ENCODE data around the gene APOB. TPM values are rescaled to one million over a fixed set of nuclear protein-coding genes. Genes with fewer than 3 reads are reported as not detected.

The APOB gene
- total and polyA plus RNA-seq, 2 of the 8 experiments (the other 6 are each of a cell fraction or from before 2014, with no cell fraction given) = 0.15 to 0.61 TPM

GRCh38 chr2:21006423-21007128 lies 37.3 kb downstream of the APOB start:
- no peak for FAIRE-seq
- Histone ChIP-seq H3K4me2 (ENCODE audit: insufficient read depth in 1 of 2, low read depth in 2 of 2, low read length in 2 of 2) (no peak overlapping the region), H2BK120ac (replicated peaks; ENCODE audit: low read depth, low read length) (no peak overlapping the region), H3K4ac (replicated peaks; ENCODE audit: insufficient read length, low read depth, low read length) (no peak overlapping the region), H3K56ac (replicated peaks; ENCODE audit: insufficient read length, low read depth, low read length) (no peak overlapping the region), H3K79me1 (ENCODE audit: low read depth, low read length) (no peaks in the 10 kb centered on the region), H4K91ac (replicated peaks; ENCODE audit: insufficient read length, low read length) (no peak overlapping the region), H3K18ac (ENCODE audit: extremely low read depth, low read length) (no peak overlapping the region), H3K9ac (replicated peaks in 1 of 4; ENCODE audit: extremely low read depth in 1 of 4, low read depth in 3 of 4, low read length in 3 of 4) (no peak overlapping the region), H4K20me1 (replicated peaks in 1 of 2; ENCODE audit: control insufficient read depth in 1 of 2, insufficient read depth in 2 of 2, low read length in 2 of 2) (no peaks in the 10 kb centered on the region), H4K8ac (ENCODE audit: extremely low read depth, insufficient read depth, low read length) (no peak overlapping the region), H2BK20ac (ENCODE audit: low read length) (no peak overlapping the region), H2BK12ac (ENCODE audit: low read depth, low read length) (no peak overlapping the region), H3K4me3 (ENCODE audit: extremely low read depth in 1 of 4, insufficient read depth in 2 of 4, low read depth in 3 of 4, low read length in 4 of 4) (no peak overlapping the region), H2BK5ac (ENCODE audit: low read depth, low read length) (no peak overlapping the region), H2AK5ac (ENCODE audit: low read depth, low read length) (no peak overlapping the region), H3K23ac (ENCODE audit: insufficient read length) (no peak overlapping the region), H3K14ac (ENCODE audit: insufficient read length) (no peak overlapping the region), H2BK15ac (ENCODE audit: low read length) (no peak overlapping the region), H3K27me3 (replicated peaks in 1 of 4; ENCODE audit: control insufficient read depth in 3 of 4, extremely low read depth in 1 of 4, insufficient read depth in 3 of 4, low read length in 3 of 4) (no peaks in the 10 kb centered on the region; a peak in 1 of 7 replicates), H3K9me3 (ENCODE audit: insufficient read depth in 2 of 2, low read depth in 1 of 2, low read length in 1 of 2) (no peaks in the 10 kb centered on the region; a peak in 2 of 4 replicates), H3K79me2 (ENCODE audit: control insufficient read depth in 1 of 2, insufficient read depth in 2 of 2, low read length in 2 of 2) (no peaks in the 10 kb centered on the region), H3K36me3 (ENCODE audit: control insufficient read depth in 2 of 4, insufficient read depth in 4 of 4, low read length in 3 of 4) (no peaks in the 10 kb centered on the region), H3K27ac (ENCODE audit: low read depth, low read length) (no peak overlapping the region), H2AFZ (ENCODE audit: low read length) (no peak overlapping the region), H3K23me2 (ENCODE audit: low read depth, low read length) (no peaks in the 10 kb centered on the region; the same call in 1 of the 2 replicates), H3K4me1 (replicated peaks in 1 of 4; ENCODE audit: control insufficient read depth in 3 of 4, insufficient read depth in 4 of 4, low read length in 3 of 4) (no peaks in the 10 kb centered on the region), H4K5ac (ENCODE audit: insufficient read length, low read depth, low read length) (no peak overlapping the region)
- WGBS, 2 experiments (ENCODE audit: extremely low coverage in 1 of 2, insufficient coverage in 1 of 2, insufficient read length in 1 of 2, insufficient replicate concordance in 2 of 2, low coverage in 1 of 2, low lambda C conversion rate in 2 of 2, missing lambda C conversion rate in 1 of 2) = 93% methylated on average over 6 of the region's 6 CpGs; no CpG with 5 or more reads in 1 of the 2 experiments
- ChIA-PET CTCF (ENCODE audit: partially characterized antibody) (interaction anchor here (0.7 to 1.3 kb wide), 2 partner anchors 111 to 1149 kb away, joined by 3 read pairs; no protein-coding TSS in a partner anchor), POLR2A (ENCODE audit: partially characterized antibody) (no interaction called here)
- no peak for DNase-seq (ENCODE audit: low read depth in 1 of 2, low spot score in 2 of 2)
- TF ChIP-seq KDM4A (IDR thresholded peaks at IDR 0.05; ENCODE audit: low read depth, low read length, severe bottlenecking) (no peak), POLR2AphosphoS5 (IDR thresholded peaks at IDR 0.05; ENCODE audit: low read depth, low read length) (no peak), ATF2 (IDR thresholded peaks at IDR 0.05; ENCODE audit: low read length) (no peak), SIRT6 (IDR thresholded peaks at IDR 0.05; ENCODE audit: low read length) (no peak), RNF2 (IDR thresholded peaks at IDR 0.05; ENCODE audit: borderline replicate concordance, low read depth, low read length, missing control alignments, poor library complexity, severe bottlenecking) (no peak), USF2 (IDR thresholded peaks at IDR 0.05; ENCODE audit: low read length) (no peak), SP2 (IDR thresholded peaks at IDR 0.05; ENCODE audit: low read length) (no peak), POU5F1 (IDR thresholded peaks at IDR 0.05; ENCODE audit: low read depth, low read length) (no peak), SP4 (IDR thresholded peaks at IDR 0.05; ENCODE audit: low read length) (no peak), GTF2F1 (IDR thresholded peaks at IDR 0.05; ENCODE audit: borderline replicate concordance, low read depth, low read length) (no peak)

All from H1 (cell line).